HG03565 (cell line): Measurements from ENCODE around the gene EEF1G.
"Not testable (repeated sequence)": the region's sequence is repeated elsewhere in the genome, so short reads cannot be mapped to it uniquely, and the experiment has no call there.

Experiments
- ATAC-seq: cut with Tn5 transposase; IDR thresholded peaks from one replicate; pipeline ENCODE4 v1.9.1; 2021; ENCODE audit warnings: mild to moderate bottlenecking, moderate library complexity; ENCODE audit not compliant: unreplicated experiment

The EEF1G gene

GRCh38 chr11:62603776-62604299 lies 30.1 kb upstream of the EEF1G start:
- no peak for ATAC-seq

GRCh38 chr11:62603072-62603408 lies 29.3 kb upstream of the EEF1G start:
- no peak for ATAC-seq

GRCh38 chr11:62602141-62603071 lies 28.7 kb upstream of the EEF1G start:
- ATAC-seq: no peak

- peak; percentile 64 for ATAC-seq
Measured at GRCh38 chr11:62601372-62602140, 27.9 kb upstream of the EEF1G start, which contains the start of gene MTA2. Gene MTA2, minus strand, starts transcription at chr11:62601865. Its CDS starts 415 bp downstream, at chr11:62601450.

- no peak for ATAC-seq
Measured at GRCh38 chr11:62601122-62601371, 27.4 kb upstream of the EEF1G start.

- ATAC-seq: no peak
Measured at GRCh38 chr11:62600367-62601121, 26.9 kb upstream of the EEF1G start.

- no peak for ATAC-seq
Measured at GRCh38 chr11:62599901-62600300, 26.2 kb upstream of the EEF1G start.

- ATAC-seq: peak; percentile 25
Measured at GRCh38 chr11:62599069-62599696, 25.5 kb upstream of the EEF1G start.

GRCh38 chr11:62595124-62595523 lies 21.4 kb upstream of the EEF1G start:
- ATAC-seq: no peak

- no peak for ATAC-seq
Measured at GRCh38 chr11:62593434-62594044, 19.8 kb upstream of the EEF1G start.

GRCh38 chr11:62592989-62593421 lies 19.3 kb upstream of the EEF1G start:
- ATAC-seq: no peak

GRCh38 chr11:62592146-62592815 lies 18.6 kb upstream of the EEF1G start:
- no peak for ATAC-seq

GRCh38 chr11:62591448-62592145 lies 17.9 kb upstream of the EEF1G start, which contains the start of gene TUT1:
Gene TUT1, minus strand, starts transcription at chr11:62591523. Its CDS starts 38 bp downstream, at chr11:62591485.
- peak; percentile 74 for ATAC-seq

GRCh38 chr11:62588966-62589637 lies 15.4 kb upstream of the EEF1G start:
- ATAC-seq: no peak

GRCh38 chr11:62585356-62585755 lies 11.7 kb upstream of the EEF1G start:
- ATAC-seq: not testable (repeated sequence)

GRCh38 chr11:62581735-62582134 lies 8.0 kb upstream of the EEF1G start:
- ATAC-seq: not testable (repeated sequence)

GRCh38 chr11:62580959-62581715 lies 7.4 kb upstream of the EEF1G start:
- ATAC-seq: no peak

- ATAC-seq: no peak
Measured at GRCh38 chr11:62579252-62579651, 5.6 kb upstream of the EEF1G start.
